Memory B cell (primary cell): ENCODE data around the gene SARDH.
A peak's percentile ranks its signal among the peaks of the same experiment; 100 is the strongest.
"Not testable (repeated sequence)": the region's sequence is repeated elsewhere in the genome, so short reads cannot be mapped to it uniquely, and the experiment has no call there.

Experiments
- ATAC-seq: fragments of 150-1000 bp; cut with Tn5 transposase; 2 replicates; pipeline ENCODE4 v1.10.0; 2021; ENCODE audit warnings: low read depth, mild to moderate bottlenecking, moderate library complexity
- DNase-seq, 2 donors: peaks; one replicate each; pipeline ENCODE4 v3.0.0; 2022; ENCODE audit warnings: low spot score in 2 of 2
- H3K27ac Mint-ChIP-seq: one replicate; pipeline ENCODE4 v1.8.0; 2022; ENCODE audit warnings: mild to moderate bottlenecking, moderate library complexity, mixed read lengths
- H3K27me3 Mint-ChIP-seq: one replicate; pipeline ENCODE4 v1.8.0; 2022; ENCODE audit warnings: mixed read lengths
- H3K36me3 Mint-ChIP-seq: one replicate; pipeline ENCODE4 v1.8.0; 2022; ENCODE audit warnings: mild to moderate bottlenecking, mixed read lengths
- H3K4me1 Mint-ChIP-seq: one replicate; pipeline ENCODE4 v1.8.0; 2022; ENCODE audit warnings: mixed read lengths
- H3K4me3 Mint-ChIP-seq: one replicate; pipeline ENCODE4 v1.8.0; 2022; ENCODE audit warnings: mild to moderate bottlenecking, moderate library complexity, mixed read lengths
- H3K9me3 Mint-ChIP-seq: one replicate; pipeline ENCODE4 v1.8.0; 2022; ENCODE audit warnings: mixed read lengths

The SARDH gene

DNA sequence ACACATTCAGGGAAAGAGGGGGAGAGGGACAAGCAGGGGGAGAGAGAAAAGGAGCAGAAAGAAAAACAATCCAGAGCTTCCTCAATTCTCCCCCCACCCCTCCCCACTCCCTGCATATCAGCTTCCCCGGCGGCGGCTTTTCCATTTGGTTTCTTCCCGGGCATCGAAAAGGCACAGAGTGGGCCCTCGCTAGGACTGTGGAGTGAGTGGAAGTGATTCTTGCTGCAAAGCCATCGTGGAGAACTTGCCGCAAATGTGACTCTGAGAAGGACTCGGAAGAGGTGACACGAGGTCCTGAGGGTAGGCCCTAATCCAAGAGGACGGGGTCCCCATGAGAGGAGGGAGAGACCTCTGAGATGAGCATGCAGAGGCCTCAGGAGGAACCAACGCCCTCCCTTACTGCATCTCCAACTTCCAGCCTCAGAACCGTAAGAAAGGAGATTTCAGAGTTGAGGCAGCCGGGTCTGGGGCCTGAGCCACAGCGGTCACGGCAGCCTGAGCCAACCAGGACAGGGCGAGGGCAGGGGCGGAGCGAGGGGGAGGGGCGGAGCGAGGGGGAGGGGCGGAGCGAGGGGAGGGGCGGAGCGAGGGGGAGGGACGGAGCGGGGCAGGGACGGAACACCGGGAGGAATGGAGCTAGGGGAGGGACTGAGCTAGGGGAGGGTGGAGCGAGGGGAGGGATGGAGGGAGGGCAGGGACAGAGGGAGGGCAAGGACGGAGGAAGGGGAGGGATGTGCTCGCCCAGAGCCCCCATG, 21.2 kb upstream of the SARDH start:
- Mint-ChIP-seq H3K4me1 (peaks cover 6% of the 10 kb centered on the region), H3K27me3 (no peaks in the 10 kb centered on the region), H3K27ac (no peak overlapping the region), H3K4me3 (no peak overlapping the region), H3K9me3 (no peaks in the 10 kb centered on the region), H3K36me3 (peaks cover 24% of the 10 kb centered on the region)
- no peak for ATAC-seq
- no peak for DNase-seq

- Mint-ChIP-seq H3K27me3 (no peaks in the 10 kb centered on the region), H3K9me3 (no peaks in the 10 kb centered on the region), H3K27ac (no peak overlapping the region), H3K4me3 (no peak overlapping the region), H3K36me3 (peaks cover 18% of the 10 kb centered on the region), H3K4me1 (peaks cover 9% of the 10 kb centered on the region)
- DNase-seq (no peak), ATAC-seq (no peak)
These were observed 20.1 kb upstream of the SARDH start for GRCh38 chr9:133758228-133758627.

- Mint-ChIP-seq H3K9me3 (peaks cover 2% of the 10 kb centered on the region), H3K27me3 (peaks cover 11% of the 10 kb centered on the region), H3K36me3 (peaks cover 4% of the 10 kb centered on the region), H3K4me1 (peaks cover 17% of the 10 kb centered on the region), H3K4me3 (no peak overlapping the region), H3K27ac (peak overlapping the region; percentile 58)
- DNase-seq: no peak
- no peak for ATAC-seq
These were observed 16.6 kb upstream of the SARDH start for GRCh38 chr9:133754688-133755227.

- ATAC-seq: no peak
- peaks cover 14% of the 10 kb centered on the region for H3K27me3 Mint-ChIP-seq
- no peak overlapping the region for H3K4me3 Mint-ChIP-seq
- peaks cover 17% of the 10 kb centered on the region for H3K4me1 Mint-ChIP-seq
- peaks cover 2% of the 10 kb centered on the region for H3K9me3 Mint-ChIP-seq
- no peak for DNase-seq
- peak overlapping the region; percentile 38 for H3K27ac Mint-ChIP-seq
- peaks cover under 1% of the 10 kb centered on the region for H3K36me3 Mint-ChIP-seq
These were observed 16.0 kb upstream of the SARDH start for GRCh38 chr9:133754187-133754586.

GRCh38 chr9:133752739-133753446, 14.7 kb upstream of the SARDH start:
- peaks cover 19% of the 10 kb centered on the region for H3K27me3 Mint-ChIP-seq
- no peak for ATAC-seq
- peak overlapping the region; percentile 60 for H3K27ac Mint-ChIP-seq

GRCh38 chr9:133750982-133751649, 13.0 kb upstream of the SARDH start:
- Mint-ChIP-seq H3K36me3 (no peaks in the 10 kb centered on the region), H3K27ac (no peak overlapping the region), H3K9me3 (peaks cover 4% of the 10 kb centered on the region), H3K27me3 (peaks cover 19% of the 10 kb centered on the region), H3K4me3 (no peak overlapping the region), H3K4me1 (peaks cover 17% of the 10 kb centered on the region)
- ATAC-seq (no peak), DNase-seq (no peak)

More at GRCh38 chr9:133752739-133753446, 14.7 kb upstream of the SARDH start:
- Mint-ChIP-seq H3K9me3 (peaks cover 2% of the 10 kb centered on the region), H3K4me1 (peaks cover 17% of the 10 kb centered on the region), H3K36me3 (no peaks in the 10 kb centered on the region), H3K4me3 (no peak overlapping the region)
- no peak for DNase-seq

DNA sequence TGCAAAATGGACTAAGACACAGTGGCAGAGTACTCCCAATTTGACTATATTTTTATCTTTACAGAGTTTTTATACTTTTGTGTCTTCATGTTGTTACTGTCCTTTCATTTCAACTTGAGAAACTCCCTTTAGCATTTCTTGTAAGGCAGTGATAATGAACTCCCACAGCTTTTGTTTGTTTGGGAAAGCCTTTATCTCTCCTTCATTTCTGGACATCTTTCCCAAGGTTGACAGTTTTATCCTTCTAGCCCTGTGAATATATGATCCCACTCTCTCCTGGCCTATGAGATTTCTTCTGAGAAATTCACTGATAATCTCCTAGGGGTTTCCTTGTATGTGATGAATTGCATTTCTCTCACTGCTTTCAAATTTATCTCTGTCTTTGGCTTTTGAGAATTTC, 9.2 kb upstream of the SARDH start:
- DNase-seq (no peak), ATAC-seq (no peak)
- peaks cover 2% of the 10 kb centered on the region for H3K9me3 Mint-ChIP-seq
- H3K27ac Mint-ChIP-seq: no peak overlapping the region
- H3K27me3 Mint-ChIP-seq: peaks cover 19% of the 10 kb centered on the region
- no peak overlapping the region for H3K4me3 Mint-ChIP-seq
- H3K36me3 Mint-ChIP-seq: no peaks in the 10 kb centered on the region
- peaks cover 3% of the 10 kb centered on the region for H3K4me1 Mint-ChIP-seq

GRCh38 chr9:133744528-133744927, 6.4 kb upstream of the SARDH start:
- not testable (repeated sequence) for H3K4me3 Mint-ChIP-seq, DNase-seq, H3K9me3 Mint-ChIP-seq, H3K27ac Mint-ChIP-seq, H3K36me3 Mint-ChIP-seq, H3K4me1 Mint-ChIP-seq, ATAC-seq
- peaks cover 12% of the 10 kb centered on the region for H3K27me3 Mint-ChIP-seq

GRCh38 chr9:133742849-133743444, 4.8 kb upstream of the SARDH start:
- no peak overlapping the region for H3K4me3 Mint-ChIP-seq
- H3K27ac Mint-ChIP-seq: no peak overlapping the region
- DNase-seq (peak; percentile 79 to 81), ATAC-seq (peak; percentile 81)
- no peaks in the 10 kb centered on the region for H3K4me1 Mint-ChIP-seq
- H3K36me3 Mint-ChIP-seq: no peaks in the 10 kb centered on the region
- H3K27me3 Mint-ChIP-seq: peaks cover 6% of the 10 kb centered on the region
- H3K9me3 Mint-ChIP-seq: peaks cover 2% of the 10 kb centered on the region

DNA sequence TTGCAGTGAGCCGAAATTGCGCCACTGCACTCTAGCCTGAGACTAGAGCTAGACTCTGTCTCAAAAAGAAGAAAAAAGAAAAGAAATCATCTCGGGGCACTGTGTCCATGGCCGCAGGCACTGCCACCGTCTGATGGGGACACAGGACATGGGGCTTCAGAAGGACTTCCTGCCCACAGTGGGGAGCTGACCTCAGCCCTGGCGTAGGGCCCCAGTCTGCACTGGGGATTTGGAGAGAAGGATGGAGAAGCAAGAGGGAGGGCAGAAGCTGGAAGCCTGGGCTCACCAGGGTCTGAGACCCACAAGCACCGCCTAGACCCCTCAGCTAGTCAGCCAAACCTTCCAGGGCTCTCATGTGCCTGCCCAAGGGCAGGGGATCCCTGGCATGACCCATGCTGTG, 4.1 kb upstream of the SARDH start:
- peaks cover 4% of the 10 kb centered on the region for H3K4me1 Mint-ChIP-seq
- DNase-seq (no peak), ATAC-seq (no peak)
- no peak overlapping the region for H3K27ac Mint-ChIP-seq
- no peaks in the 10 kb centered on the region for H3K36me3 Mint-ChIP-seq
- no peak overlapping the region for H3K4me3 Mint-ChIP-seq
- H3K27me3 Mint-ChIP-seq: peaks cover 6% of the 10 kb centered on the region
- H3K9me3 Mint-ChIP-seq: peaks cover 2% of the 10 kb centered on the region

- no peak for ATAC-seq
- Mint-ChIP-seq H3K27me3 (peaks cover 6% of the 10 kb centered on the region), H3K27ac (no peak overlapping the region), H3K4me1 (peaks cover 4% of the 10 kb centered on the region), H3K9me3 (peaks cover 2% of the 10 kb centered on the region), H3K4me3 (no peak overlapping the region), H3K36me3 (no peaks in the 10 kb centered on the region)
- no peak for DNase-seq
These were observed 3.6 kb upstream of the SARDH start for GRCh38 chr9:133741716-133742115.

GRCh38 chr9:133740911-133741310, 2.8 kb upstream of the SARDH start:
- Mint-ChIP-seq H3K9me3 (no peaks in the 10 kb centered on the region), H3K27ac (no peak overlapping the region), H3K4me3 (no peak overlapping the region), H3K27me3 (peaks cover 6% of the 10 kb centered on the region), H3K36me3 (no peaks in the 10 kb centered on the region), H3K4me1 (peaks cover 8% of the 10 kb centered on the region)
- ATAC-seq (no peak), DNase-seq (no peak)

DNA sequence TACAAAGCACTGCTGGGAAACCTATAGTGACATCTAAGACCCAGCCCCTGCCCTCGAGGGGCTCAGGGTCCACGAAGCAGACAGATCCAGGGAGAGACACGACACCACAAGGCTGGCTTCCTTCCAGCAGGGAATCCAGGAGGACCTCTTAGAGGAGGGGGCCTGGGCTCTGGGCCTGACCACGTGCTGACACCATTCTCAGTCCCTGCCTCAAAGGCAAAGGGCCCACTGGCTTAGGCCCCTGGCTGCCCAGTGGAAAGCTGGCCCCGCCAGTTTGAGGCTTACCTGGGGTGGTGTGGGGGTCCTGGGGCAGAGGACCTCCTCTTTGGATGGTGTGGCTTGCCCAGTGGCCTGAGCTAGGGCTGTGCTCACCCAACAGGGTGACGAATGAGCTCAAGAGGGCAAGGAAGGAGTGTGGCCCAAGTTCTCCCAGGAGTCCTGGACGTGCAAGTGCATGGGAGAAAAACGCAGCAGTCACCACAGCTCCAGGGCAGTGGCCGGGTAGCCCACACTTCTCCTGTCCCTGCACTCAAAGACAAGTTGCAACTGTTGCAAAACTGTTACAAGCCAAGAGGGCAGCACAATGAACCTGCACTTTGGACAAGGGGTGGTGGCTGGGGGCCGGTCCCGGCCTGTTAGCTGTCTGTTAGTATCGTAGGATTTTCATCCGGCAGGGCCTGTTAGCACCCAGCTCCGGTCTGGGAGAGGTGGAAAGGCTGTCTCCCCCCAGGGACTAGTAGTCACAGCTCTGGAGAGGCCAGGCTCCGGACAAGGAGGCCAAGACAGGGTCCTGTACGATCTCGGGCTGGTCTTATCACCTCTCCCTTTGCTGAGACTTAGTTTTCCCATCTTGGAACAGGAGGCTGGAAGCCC, 1.5 kb upstream of the SARDH start:
- H3K9me3 Mint-ChIP-seq: no peaks in the 10 kb centered on the region
- H3K27me3 Mint-ChIP-seq: peaks cover 3% of the 10 kb centered on the region
- H3K4me3 Mint-ChIP-seq: no peak overlapping the region
- H3K4me1 Mint-ChIP-seq: peaks cover 17% of the 10 kb centered on the region
- H3K27ac Mint-ChIP-seq: no peak overlapping the region
- H3K36me3 Mint-ChIP-seq: no peaks in the 10 kb centered on the region
- DNase-seq (no peak), ATAC-seq (no peak)
